Chondrocyte (in vitro differentiated cells): ENCODE measurements around the gene ZNF728. TPM values are rescaled to one million over a fixed set of nuclear protein-coding genes. Genes with fewer than 3 reads are reported as not detected.
"Not testable (repeated sequence)": the region's sequence is repeated elsewhere in the genome, so short reads cannot be mapped to it uniquely, and the experiment has no call there.

Experiments
- DNase-seq: peaks from one replicate; pipeline ENCODE4 v3.0.0; 2021; ENCODE audit warnings: mixed read lengths, low spot score
- H3K27ac Mint-ChIP-seq: one replicate; pipeline ENCODE4 v1.8.0; 2021; ENCODE audit warnings: mild to moderate bottlenecking, moderate library complexity, mixed read lengths; ENCODE audit not compliant: unreplicated experiment
- H3K27me3 Mint-ChIP-seq: 2 replicates; pipeline ENCODE4 v1.8.0; 2021; ENCODE audit warnings: low read depth, mixed read lengths
- H3K36me3 Mint-ChIP-seq: 2 replicates; pipeline ENCODE4 v1.8.0; 2021; ENCODE audit warnings: low read depth, mixed read lengths
- H3K4me1 Mint-ChIP-seq: 2 replicates; pipeline ENCODE4 v1.8.0; 2021; ENCODE audit warnings: low read depth, mild to moderate bottlenecking, mixed read lengths
- H3K4me3 Mint-ChIP-seq: one replicate; pipeline ENCODE4 v1.8.0; 2021; ENCODE audit warnings: mild to moderate bottlenecking, moderate library complexity, mixed read lengths; ENCODE audit not compliant: unreplicated experiment
- H3K9me3 Mint-ChIP-seq: 2 replicates; pipeline ENCODE4 v1.8.0; 2021; ENCODE audit warnings: low read depth, mixed read lengths
- CTCF ChIP-seq: fragments of 200-600 bp; sonication (generic); IDR thresholded peaks from 2 replicates; pipeline ENCODE4 v1.5.0; 2021; ENCODE audit warnings: antibody characterized with exemption, mild to moderate bottlenecking, moderate library complexity
- total RNA-seq: library from RNA; stranded (reverse); gene quantifications from 3 replicates; pipeline ENCODE4 v1.2.1, GENCODE V29; 2021

ZNF728 gene
- total RNA-seq, 1 donor from 2014 or later: not detected

DNA sequence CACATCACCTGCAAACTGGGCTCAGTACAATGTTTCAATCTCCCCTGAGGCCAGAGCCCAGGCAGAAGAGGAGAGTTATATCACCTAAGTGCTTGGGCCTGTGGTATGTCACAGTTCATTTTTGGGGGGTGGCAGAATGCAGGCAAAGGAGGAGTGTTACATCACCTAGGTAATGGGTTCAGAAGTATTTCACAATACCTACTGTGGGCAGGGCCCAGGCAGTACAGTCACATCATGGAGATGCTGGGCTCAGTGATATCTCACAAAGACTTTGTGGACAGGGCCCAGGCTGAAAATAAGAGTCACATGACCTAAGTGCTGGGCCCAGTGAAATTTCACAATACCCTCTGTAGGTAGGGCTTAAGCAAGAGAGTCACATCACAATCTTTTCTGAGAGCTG is 12.7 kb upstream of the ZNF728 start:
- no peak overlapping the region for H3K4me3 Mint-ChIP-seq
- H3K9me3 Mint-ChIP-seq: peaks cover 78% of the 10 kb centered on the region

DNA sequence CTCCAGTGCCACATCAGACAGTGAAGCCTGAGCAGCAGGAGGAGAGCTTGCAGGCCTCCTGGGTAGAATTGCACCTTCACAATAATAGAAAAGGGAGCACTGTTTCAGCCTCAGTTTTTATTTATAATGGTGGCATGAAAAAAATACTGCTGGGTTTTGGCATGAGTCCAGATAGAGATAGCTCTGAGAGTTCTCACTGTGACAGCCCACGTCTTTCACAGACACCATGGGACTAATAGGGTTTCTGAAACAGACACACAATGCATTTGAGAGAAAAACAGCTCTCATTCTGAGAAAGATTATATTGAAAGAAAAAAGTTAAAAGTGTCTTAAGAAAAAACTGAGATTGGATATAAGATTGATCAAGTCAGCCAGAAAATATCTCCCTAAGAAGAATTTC is 8.0 kb downstream of the ZNF728 start:
- not testable (repeated sequence) for H3K4me3 Mint-ChIP-seq, DNase-seq, H3K4me1 Mint-ChIP-seq, H3K27me3 Mint-ChIP-seq, H3K27ac Mint-ChIP-seq, H3K36me3 Mint-ChIP-seq
- peaks cover 62% of the 10 kb centered on the region for H3K9me3 Mint-ChIP-seq

More for the DNA sequence above, 12.7 kb upstream of the ZNF728 start:
- Mint-ChIP-seq H3K27ac (no peak overlapping the region), H3K27me3 (no peaks in the 10 kb centered on the region), H3K4me1 (no peaks in the 10 kb centered on the region), H3K36me3 (no peaks in the 10 kb centered on the region)
- no peak for TF ChIP-seq CTCF
- no peak for DNase-seq

DNA sequence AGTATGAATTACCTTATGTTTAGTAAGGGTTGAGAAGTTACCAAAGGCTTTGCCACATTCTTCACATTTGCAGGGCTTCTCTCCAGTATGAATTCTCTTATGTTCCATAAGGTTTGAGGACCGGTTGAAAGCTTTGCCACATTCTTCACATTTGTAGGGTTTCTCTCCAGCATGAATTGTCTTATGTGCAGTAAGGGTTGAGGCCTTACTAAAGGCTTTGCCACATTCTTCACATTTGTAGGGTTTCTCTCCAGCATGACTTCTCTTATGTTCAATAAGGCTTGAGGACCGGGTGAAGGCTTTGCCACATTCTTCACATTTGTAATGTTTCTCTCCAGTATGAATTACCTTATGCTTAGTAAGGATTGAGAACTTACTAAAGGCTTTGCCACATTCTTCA is 26.7 kb downstream of the ZNF728 start:
- Mint-ChIP-seq H3K36me3 (peaks cover 11% of the 10 kb centered on the region), H3K9me3 (peaks cover 67% of the 10 kb centered on the region), H3K27me3 (no peaks in the 10 kb centered on the region), H3K4me3 (no peak overlapping the region), H3K4me1 (no peaks in the 10 kb centered on the region), H3K27ac (no peak overlapping the region)
- no peak for TF ChIP-seq CTCF
- DNase-seq: no peak

DNA sequence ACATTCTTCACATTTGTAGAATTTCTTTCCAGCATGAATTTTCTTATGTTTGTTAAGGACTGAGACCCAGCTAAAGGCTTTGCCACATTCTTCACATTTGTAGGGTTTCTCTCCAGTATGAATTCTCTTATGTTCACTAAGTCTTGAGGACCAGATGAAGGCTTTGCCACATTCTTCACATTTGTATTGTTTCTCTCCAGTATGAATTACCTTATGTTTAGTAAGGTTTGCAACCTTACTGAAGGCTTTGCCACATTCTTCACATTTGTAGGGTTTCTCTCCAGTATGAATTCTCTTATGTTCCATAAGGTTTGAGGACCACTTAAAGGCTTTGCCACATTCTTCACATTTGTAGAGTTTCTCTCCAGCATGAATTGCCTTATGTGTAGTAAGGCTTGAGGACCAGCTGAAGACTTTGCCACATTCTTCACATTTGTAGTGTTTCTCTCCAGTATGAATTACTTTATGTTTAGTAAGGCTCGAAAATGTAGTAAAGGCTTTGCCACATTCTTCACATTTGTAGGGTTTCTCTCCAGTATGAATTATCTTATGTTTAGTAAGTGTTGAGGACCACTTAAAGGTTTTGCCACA is 27.3 kb downstream of the ZNF728 start:
- H3K36me3 Mint-ChIP-seq, H3K27me3 Mint-ChIP-seq, DNase-seq, H3K27ac Mint-ChIP-seq, H3K4me3 Mint-ChIP-seq, H3K4me1 Mint-ChIP-seq: not testable (repeated sequence)
- H3K9me3 Mint-ChIP-seq: peaks cover 64% of the 10 kb centered on the region

- TF ChIP-seq CTCF: no peak
- no peak overlapping the region for H3K4me3 Mint-ChIP-seq
- no peak overlapping the region for H3K27ac Mint-ChIP-seq
- no peaks in the 10 kb centered on the region for H3K4me1 Mint-ChIP-seq
- no peak for DNase-seq
- peaks cover 6% of the 10 kb centered on the region for H3K36me3 Mint-ChIP-seq
- peaks cover 60% of the 10 kb centered on the region for H3K9me3 Mint-ChIP-seq
- no peaks in the 10 kb centered on the region for H3K27me3 Mint-ChIP-seq
Observed at GRCh38 chr19:22945560-22945959, 57.4 kb downstream of the ZNF728 start.

DNA sequence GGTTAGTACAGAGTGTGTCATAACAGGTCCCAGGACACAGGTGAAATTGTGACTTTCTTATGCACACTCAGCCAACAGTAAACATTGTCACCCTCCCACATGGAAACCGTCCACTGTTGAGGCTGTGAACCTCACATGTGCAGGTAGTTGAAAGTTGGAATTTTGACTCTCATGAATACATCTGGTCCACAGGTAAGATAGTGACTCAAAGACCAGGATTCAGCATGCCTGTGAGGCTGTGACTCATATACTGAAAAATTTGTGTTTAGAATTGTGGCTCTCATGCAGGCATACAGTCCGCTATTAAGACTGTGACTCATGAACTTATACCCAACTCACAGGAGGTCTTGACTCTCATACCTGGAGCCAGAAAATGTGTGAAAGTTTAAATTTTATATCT is 67.8 kb downstream of the ZNF728 start:
- Mint-ChIP-seq H3K27ac (no peak overlapping the region), H3K9me3 (peaks cover 70% of the 10 kb centered on the region), H3K4me1 (no peaks in the 10 kb centered on the region), H3K4me3 (no peak overlapping the region), H3K27me3 (no peaks in the 10 kb centered on the region), H3K36me3 (peaks cover 2% of the 10 kb centered on the region)
- no peak for TF ChIP-seq CTCF
- no peak for DNase-seq

DNA sequence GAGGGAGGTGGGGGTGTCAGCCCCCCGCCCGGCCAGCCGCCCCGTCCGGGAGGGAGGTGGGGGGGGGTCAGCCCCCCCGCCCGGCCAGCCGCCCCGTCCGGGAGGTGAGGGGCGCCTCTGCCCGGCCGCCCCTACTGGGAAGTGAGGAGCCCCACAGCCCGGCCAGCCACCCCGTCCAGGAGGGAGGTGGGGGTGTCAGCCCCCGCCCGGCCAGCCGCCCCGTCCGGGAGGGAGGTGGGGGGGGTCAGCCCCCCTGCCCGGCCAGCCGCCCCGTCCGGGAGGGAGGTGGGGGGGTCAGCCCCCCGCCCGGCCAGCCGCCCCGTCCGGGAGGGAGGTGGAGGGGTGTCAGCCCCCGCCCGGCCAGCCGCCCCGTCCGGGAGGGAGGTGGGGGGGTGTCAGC is 75.4 kb downstream of the ZNF728 start:
- H3K9me3 Mint-ChIP-seq: peaks cover 49% of the 10 kb centered on the region
- H3K36me3 Mint-ChIP-seq, H3K4me3 Mint-ChIP-seq, DNase-seq, H3K27ac Mint-ChIP-seq, H3K4me1 Mint-ChIP-seq, H3K27me3 Mint-ChIP-seq: not testable (repeated sequence)

- H3K27me3 Mint-ChIP-seq, H3K4me3 Mint-ChIP-seq, H3K27ac Mint-ChIP-seq, H3K36me3 Mint-ChIP-seq, H3K4me1 Mint-ChIP-seq, DNase-seq: not testable (repeated sequence)
- peaks cover 48% of the 10 kb centered on the region for H3K9me3 Mint-ChIP-seq
Observed at GRCh38 chr19:22925181-22925580, 77.8 kb downstream of the ZNF728 start.
